Measurements from ENCODE around the gene OPN4.

DNA sequence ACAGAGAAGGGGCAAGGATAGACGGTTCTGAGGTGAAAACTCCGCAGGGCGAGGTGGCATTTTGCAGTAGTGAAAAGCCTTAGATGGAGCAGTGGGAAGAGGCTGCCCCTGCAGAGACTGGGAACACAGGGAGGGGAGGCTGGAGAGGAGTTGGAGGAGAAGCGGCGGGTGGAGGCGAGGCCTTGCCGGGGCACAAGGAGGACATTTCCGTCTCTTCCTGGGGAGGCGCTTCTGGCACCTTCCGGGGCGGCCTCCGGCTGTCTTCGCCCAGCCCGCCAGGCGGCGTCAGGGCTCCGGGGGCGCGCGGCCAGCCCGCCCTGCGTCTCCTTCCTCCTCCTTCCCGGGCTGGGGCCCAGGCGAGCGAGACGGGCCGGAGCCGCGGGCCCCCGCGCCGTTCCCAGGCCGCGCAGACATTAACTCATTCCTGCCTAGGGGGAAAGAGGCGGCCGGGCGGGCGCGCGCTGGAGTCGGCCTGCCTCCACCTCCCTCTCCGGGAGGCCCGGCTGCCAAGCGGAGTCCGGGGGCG is 56.7 kb downstream of the OPN4 start:
- TF ChIP-seq POLR2A (IDR thresholded peaks at IDR 0.05) = peak in 1 of 3 donors; percentile 41
- TF ChIP-seq CTCF (IDR thresholded peaks at IDR 0.05 in 8 of 11, conservative IDR thresholded peaks at IDR 0.05 in 3 of 11) = peak; percentile 46 to 91 (median 86)
- peak; percentile 81 to 89 (median 85) for TF ChIP-seq POLR2AphosphoS5 (IDR thresholded peaks at IDR 0.05)
